Upper lobe of left lung (tissue), 6 donors: ENCODE results near the gene PRR15. TPM values are rescaled to one million over a fixed set of nuclear protein-coding genes. Genes with fewer than 3 reads are reported as not detected.

Experiments used
- ATAC-seq, 2 donors: fragments of 200-7000 bp; cut with Tn5 transposase; one replicate each; pipeline ENCODE4 v1.9.1; 2022; ENCODE audit warnings: mild to moderate bottlenecking in 2 of 2, moderate library complexity in 2 of 2; ENCODE audit not compliant: low FRiP score in 2 of 2
- DNase-seq, 2 donors: peaks; one replicate each; pipeline ENCODE4 v3.0.0-alpha.2; 2019 to 2020
- H3K27ac ChIP-seq, 4 donors: fragments of 200-600 bp; sonication (generic); one replicate each; pipeline ENCODE4 v1.5.1; 2016 to 2019
- H3K27me3 ChIP-seq, 4 donors: fragments of 200-600 bp; sonication (generic); one replicate each; pipeline ENCODE4 v1.5.1; 2017 to 2019
- H3K36me3 ChIP-seq, 4 donors: fragments of 200-600 bp; sonication (generic); one replicate each; pipeline ENCODE4 v1.5.1; 2016 to 2019
- H3K4me1 ChIP-seq, 4 donors: fragments of 200-600 bp; sonication (generic); one replicate each; pipeline ENCODE4 v1.5.1; 2018 to 2019
- H3K4me3 ChIP-seq, 4 donors: fragments of 200-600 bp; sonication (generic); one replicate each; pipeline ENCODE4 v1.5.1; 2017 to 2019; ENCODE audit warnings: mild to moderate bottlenecking in 2 of 4, moderate library complexity in 1 of 4
- H3K9me3 ChIP-seq, 4 donors: fragments of 200-600 bp; sonication (generic); one replicate each; pipeline ENCODE4 v1.5.1; 2018 to 2019
- EP300 ChIP-seq, 4 donors: sonication (generic); formaldehyde crosslinking; IDR thresholded peaks; one replicate each; pipeline ENCODE4 v1.5.1; 2017; ENCODE audit warnings: antibody characterized with exemption in 4 of 4, control low read depth in 2 of 4
- POLR2A ChIP-seq, 4 donors: fragments of 450-650 bp; IDR thresholded peaks; one replicate each; pipeline ENCODE4 v1.5.1; 2016 to 2017; ENCODE audit warnings: antibody characterized with exemption in 4 of 4, mild to moderate bottlenecking in 2 of 4
- POLR2AphosphoS5 ChIP-seq, 2 donors: sonication (generic); formaldehyde crosslinking; IDR thresholded peaks; one replicate each; pipeline ENCODE4 v1.5.1; 2017; ENCODE audit warnings: antibody characterized with exemption in 2 of 2
- WGBS, 2 donors: methylation state at CpG; one replicate each; pipeline ENCODE4 v1.1.5; 2017 to 2018; 5-methylcytosine and 5-hydroxymethylcytosine counted together
- total RNA-seq, 6 donors: library from RNA; depleted of rRNA in 4 of 6; stranded (reverse); fragments of >200 nt in 4 of 6; gene quantifications; one replicate each; pipeline versions ENCODE4 v1.1.0 to v1.2.1, GENCODE V29; 2016 to 2021
- TF ChIP-seq, protein P1 (sequence below), 6 experiments: fragments of 450-650 bp in 4 of 6; fragments of 200-600 bp in 2 of 6; sonication (generic) in 2 of 6; IDR thresholded peaks; one replicate each; pipeline ENCODE4 v1.5.1; 2016 to 2019; ENCODE audit warnings: antibody characterized with exemption in 6 of 6
- donor health status: DM: no; HTN: no; CAD: no; lungs with moderate emphysema.
- donor health status: DM: no; HTN: yes; CAD: no; lungs with severe emphysema.

Gene PRR15
- total RNA-seq, 6 donors from 2014 or later: 2.1 to 13.5 (median 3.5) TPM

DNA sequence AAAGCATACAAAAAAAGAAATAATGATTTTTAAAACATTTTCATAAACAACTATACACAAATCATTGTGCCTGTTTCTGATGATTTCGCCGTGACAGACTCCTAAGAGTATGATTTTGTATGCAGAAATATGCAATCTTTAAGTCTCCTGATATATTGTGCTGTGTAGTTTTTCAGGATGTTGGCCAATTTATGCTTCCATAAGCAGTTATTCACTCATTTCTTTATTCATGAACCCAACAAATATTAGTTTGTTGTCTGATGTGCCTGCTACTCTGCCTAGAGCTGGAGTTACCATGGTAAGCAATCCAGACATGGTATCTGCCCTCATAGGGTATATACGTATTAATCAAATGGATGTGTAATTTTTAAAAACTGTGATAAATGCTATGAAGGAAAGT lies 40.4 kb downstream of the PRR15 start:
- Histone ChIP-seq H3K27ac (no peak overlapping the region), H3K36me3 (no peaks in the 10 kb centered on the region), H3K27me3 (no peaks in the 10 kb centered on the region), H3K9me3 (no peaks in the 10 kb centered on the region), H3K4me3 (no peak overlapping the region), H3K4me1 (no peaks in the 10 kb centered on the region)
- WGBS, 2 donors: 98% methylated on average over 3 of the region's 3 CpGs
- TF ChIP-seq EP300 (IDR thresholded peaks at IDR 0.05) (no peak), POLR2A (IDR thresholded peaks at IDR 0.05) (no peak), POLR2AphosphoS5 (IDR thresholded peaks at IDR 0.05) (no peak)
- TF ChIP-seq, protein P1, sequence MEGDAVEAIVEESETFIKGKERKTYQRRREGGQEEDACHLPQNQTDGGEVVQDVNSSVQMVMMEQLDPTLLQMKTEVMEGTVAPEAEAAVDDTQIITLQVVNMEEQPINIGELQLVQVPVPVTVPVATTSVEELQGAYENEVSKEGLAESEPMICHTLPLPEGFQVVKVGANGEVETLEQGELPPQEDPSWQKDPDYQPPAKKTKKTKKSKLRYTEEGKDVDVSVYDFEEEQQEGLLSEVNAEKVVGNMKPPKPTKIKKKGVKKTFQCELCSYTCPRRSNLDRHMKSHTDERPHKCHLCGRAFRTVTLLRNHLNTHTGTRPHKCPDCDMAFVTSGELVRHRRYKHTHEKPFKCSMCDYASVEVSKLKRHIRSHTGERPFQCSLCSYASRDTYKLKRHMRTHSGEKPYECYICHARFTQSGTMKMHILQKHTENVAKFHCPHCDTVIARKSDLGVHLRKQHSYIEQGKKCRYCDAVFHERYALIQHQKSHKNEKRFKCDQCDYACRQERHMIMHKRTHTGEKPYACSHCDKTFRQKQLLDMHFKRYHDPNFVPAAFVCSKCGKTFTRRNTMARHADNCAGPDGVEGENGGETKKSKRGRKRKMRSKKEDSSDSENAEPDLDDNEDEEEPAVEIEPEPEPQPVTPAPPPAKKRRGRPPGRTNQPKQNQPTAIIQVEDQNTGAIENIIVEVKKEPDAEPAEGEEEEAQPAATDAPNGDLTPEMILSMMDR (IDR thresholded peaks at IDR 0.05): no peak
- ATAC-seq (no peak), DNase-seq (no peak)

GRCh38 chr7:29604702-29605101 lies 41.1 kb downstream of the PRR15 start:
- Histone ChIP-seq H3K36me3 (no peaks in the 10 kb centered on the region), H3K27ac (no peak overlapping the region), H3K9me3 (no peaks in the 10 kb centered on the region), H3K27me3 (no peaks in the 10 kb centered on the region), H3K4me1 (peaks cover 0 to under 1% (median 0%) of the 10 kb centered on the region in 4 donors), H3K4me3 (no peak overlapping the region)
- ATAC-seq (no peak), DNase-seq (no peak)
- no peak for TF ChIP-seq EP300 (IDR thresholded peaks at IDR 0.05)
- TF ChIP-seq POLR2A (IDR thresholded peaks at IDR 0.05): no peak
- TF ChIP-seq, protein P1 (IDR thresholded peaks at IDR 0.05): no peak
- no peak for TF ChIP-seq POLR2AphosphoS5 (IDR thresholded peaks at IDR 0.05)

DNA sequence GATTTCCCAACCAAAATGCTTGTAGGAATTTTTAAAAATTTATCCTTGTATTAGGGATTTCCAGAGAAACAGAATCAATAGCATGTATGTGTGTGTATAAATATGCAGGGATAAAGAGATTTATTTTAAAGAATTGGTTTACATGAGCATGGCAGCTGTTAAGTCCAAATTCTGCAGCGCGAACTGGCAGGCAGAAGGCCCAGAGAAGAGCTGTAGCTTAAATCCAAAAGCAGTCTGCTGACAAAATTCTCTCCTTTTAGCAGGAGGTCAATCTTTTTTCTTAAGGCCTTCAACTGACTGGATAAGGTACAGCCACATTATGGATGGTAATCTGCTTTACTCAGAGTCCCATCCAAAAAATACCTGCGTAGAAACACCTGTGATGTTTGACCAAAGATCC lies 42.0 kb downstream of the PRR15 start:
- H3K27me3 ChIP-seq: no peaks in the 10 kb centered on the region
- TF ChIP-seq, protein P1 (IDR thresholded peaks at IDR 0.05): no peak
- TF ChIP-seq POLR2AphosphoS5 (IDR thresholded peaks at IDR 0.05) (no peak), POLR2A (IDR thresholded peaks at IDR 0.05) (no peak), EP300 (IDR thresholded peaks at IDR 0.05) (no peak)
- H3K27ac ChIP-seq: no peak overlapping the region
- H3K9me3 ChIP-seq: no peaks in the 10 kb centered on the region
- H3K4me1 ChIP-seq: peaks cover 0 to 4% (median 0%) of the 10 kb centered on the region in 4 donors
- H3K36me3 ChIP-seq: no peaks in the 10 kb centered on the region
- WGBS, 2 donors: 93 to 96% methylated on average over 3 of the region's 3 CpGs
- no peak for ATAC-seq
- H3K4me3 ChIP-seq: no peak overlapping the region
- DNase-seq: no peak

GRCh38 chr7:29606287-29606721 lies 42.7 kb downstream of the PRR15 start:
- DNase-seq (no peak), ATAC-seq (peak in 1 of 2 donors; percentile 77)
- Histone ChIP-seq H3K4me3 (no peak overlapping the region), H3K4me1 (peaks cover 0 to 4% (median 0%) of the 10 kb centered on the region in 4 donors), H3K27me3 (no peaks in the 10 kb centered on the region), H3K36me3 (no peaks in the 10 kb centered on the region), H3K27ac (no peak overlapping the region), H3K9me3 (no peaks in the 10 kb centered on the region)
- TF ChIP-seq POLR2AphosphoS5 (IDR thresholded peaks at IDR 0.05) (no peak), EP300 (IDR thresholded peaks at IDR 0.05) (no peak), POLR2A (IDR thresholded peaks at IDR 0.05) (no peak)
- TF ChIP-seq, protein P1 (IDR thresholded peaks at IDR 0.05): no peak
- WGBS, 2 donors: 90% methylated on average over 4 of the region's 4 CpGs

DNA sequence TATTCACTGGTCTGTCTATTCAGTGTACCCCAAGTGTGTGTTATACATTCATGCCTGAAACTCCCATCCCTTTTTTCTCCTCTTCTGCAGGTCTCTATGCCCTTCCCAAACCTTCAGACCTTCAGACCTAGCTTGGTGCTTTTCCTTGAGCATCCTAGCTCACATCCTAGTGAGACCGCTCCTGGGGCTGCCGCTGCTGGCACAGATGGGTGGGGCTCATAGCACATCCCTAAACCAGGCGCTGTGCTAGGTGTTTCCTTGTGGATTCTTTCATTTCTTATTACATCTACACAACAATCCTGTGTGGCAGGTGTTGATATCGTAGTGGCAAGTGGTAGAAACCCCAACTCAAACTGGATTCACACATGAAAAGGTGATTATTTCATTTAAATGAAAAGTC lies 43.2 kb downstream of the PRR15 start:
- TF ChIP-seq POLR2A (IDR thresholded peaks at IDR 0.05) (no peak), EP300 (IDR thresholded peaks at IDR 0.05) (no peak), POLR2AphosphoS5 (IDR thresholded peaks at IDR 0.05) (no peak)
- TF ChIP-seq, protein P1 (IDR thresholded peaks at IDR 0.05): no peak
- Histone ChIP-seq H3K9me3 (no peaks in the 10 kb centered on the region), H3K4me3 (no peak overlapping the region), H3K4me1 (peaks cover 0 to 4% (median 0%) of the 10 kb centered on the region in 4 donors), H3K36me3 (no peaks in the 10 kb centered on the region), H3K27me3 (no peaks in the 10 kb centered on the region), H3K27ac (no peak overlapping the region)
- DNase-seq (no peak), ATAC-seq (no peak)
- 92 to 96% methylated on average over 4 of the region's 4 CpGs for WGBS, 2 donors
